Measurements from ENCODE around the gene CEMP1.

DNA sequence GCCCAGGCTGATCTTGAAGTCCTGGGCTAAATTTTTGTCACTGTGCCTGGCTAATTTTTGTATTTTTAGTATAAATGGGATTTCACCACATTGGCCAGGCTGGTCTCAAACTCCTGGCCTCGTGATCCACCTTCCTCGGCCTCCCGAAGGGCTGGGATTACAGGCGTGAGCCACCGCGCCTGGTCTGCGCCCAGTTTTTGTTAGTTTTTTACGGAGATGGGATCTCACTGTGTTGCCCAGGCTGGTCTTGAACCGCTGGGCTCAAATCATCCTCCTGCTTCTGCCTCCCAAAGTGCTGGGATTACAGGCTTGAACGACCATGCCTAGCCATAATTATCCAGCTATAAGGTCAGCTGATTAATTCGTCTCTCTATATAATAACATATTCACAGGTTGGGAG, 2.7 kb upstream of the CEMP1 start:
- TF ChIP-seq, protein P1, sequence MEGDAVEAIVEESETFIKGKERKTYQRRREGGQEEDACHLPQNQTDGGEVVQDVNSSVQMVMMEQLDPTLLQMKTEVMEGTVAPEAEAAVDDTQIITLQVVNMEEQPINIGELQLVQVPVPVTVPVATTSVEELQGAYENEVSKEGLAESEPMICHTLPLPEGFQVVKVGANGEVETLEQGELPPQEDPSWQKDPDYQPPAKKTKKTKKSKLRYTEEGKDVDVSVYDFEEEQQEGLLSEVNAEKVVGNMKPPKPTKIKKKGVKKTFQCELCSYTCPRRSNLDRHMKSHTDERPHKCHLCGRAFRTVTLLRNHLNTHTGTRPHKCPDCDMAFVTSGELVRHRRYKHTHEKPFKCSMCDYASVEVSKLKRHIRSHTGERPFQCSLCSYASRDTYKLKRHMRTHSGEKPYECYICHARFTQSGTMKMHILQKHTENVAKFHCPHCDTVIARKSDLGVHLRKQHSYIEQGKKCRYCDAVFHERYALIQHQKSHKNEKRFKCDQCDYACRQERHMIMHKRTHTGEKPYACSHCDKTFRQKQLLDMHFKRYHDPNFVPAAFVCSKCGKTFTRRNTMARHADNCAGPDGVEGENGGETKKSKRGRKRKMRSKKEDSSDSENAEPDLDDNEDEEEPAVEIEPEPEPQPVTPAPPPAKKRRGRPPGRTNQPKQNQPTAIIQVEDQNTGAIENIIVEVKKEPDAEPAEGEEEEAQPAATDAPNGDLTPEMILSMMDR (IDR thresholded peaks at IDR 0.05) = no peak
- TF ChIP-seq, protein P2, sequence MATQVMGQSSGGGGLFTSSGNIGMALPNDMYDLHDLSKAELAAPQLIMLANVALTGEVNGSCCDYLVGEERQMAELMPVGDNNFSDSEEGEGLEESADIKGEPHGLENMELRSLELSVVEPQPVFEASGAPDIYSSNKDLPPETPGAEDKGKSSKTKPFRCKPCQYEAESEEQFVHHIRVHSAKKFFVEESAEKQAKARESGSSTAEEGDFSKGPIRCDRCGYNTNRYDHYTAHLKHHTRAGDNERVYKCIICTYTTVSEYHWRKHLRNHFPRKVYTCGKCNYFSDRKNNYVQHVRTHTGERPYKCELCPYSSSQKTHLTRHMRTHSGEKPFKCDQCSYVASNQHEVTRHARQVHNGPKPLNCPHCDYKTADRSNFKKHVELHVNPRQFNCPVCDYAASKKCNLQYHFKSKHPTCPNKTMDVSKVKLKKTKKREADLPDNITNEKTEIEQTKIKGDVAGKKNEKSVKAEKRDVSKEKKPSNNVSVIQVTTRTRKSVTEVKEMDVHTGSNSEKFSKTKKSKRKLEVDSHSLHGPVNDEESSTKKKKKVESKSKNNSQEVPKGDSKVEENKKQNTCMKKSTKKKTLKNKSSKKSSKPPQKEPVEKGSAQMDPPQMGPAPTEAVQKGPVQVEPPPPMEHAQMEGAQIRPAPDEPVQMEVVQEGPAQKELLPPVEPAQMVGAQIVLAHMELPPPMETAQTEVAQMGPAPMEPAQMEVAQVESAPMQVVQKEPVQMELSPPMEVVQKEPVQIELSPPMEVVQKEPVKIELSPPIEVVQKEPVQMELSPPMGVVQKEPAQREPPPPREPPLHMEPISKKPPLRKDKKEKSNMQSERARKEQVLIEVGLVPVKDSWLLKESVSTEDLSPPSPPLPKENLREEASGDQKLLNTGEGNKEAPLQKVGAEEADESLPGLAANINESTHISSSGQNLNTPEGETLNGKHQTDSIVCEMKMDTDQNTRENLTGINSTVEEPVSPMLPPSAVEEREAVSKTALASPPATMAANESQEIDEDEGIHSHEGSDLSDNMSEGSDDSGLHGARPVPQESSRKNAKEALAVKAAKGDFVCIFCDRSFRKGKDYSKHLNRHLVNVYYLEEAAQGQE (IDR thresholded peaks at IDR 0.05; ENCODE audit: insufficient read depth in 1 of 2, low read depth in 2 of 2, low read length in 1 of 2) = no peak

Data from Panc1 (cell line).